ENCODE data around the gene QPCTL.
A peak's percentile ranks its signal among the peaks of the same experiment; 100 is the strongest.

QPCTL gene

GRCh38 chr19:45729800-45730290, 37.4 kb downstream of the QPCTL start:
- H3K4me3 ChIP-seq (ENCODE audit: low read depth, low read length) = peak overlapping the region; percentile 83
- TF ChIP-seq CTCF (IDR thresholded peaks at IDR 0.05; ENCODE audit: borderline replicate concordance, insufficient read depth, low read depth, low read length) = no peak

GRCh38 chr19:45730368-45731288, 38.2 kb downstream of the QPCTL start, which contains the start of gene FBXO46:
Gene FBXO46, minus strand, starts transcription at chr19:45730896. Its CDS starts 17,401 bp downstream, at chr19:45713495.
- 0 out of 2 replicates have a peak, but pooled peaks have one; percentile 21 for TF ChIP-seq CTCF (IDR thresholded peaks at IDR 0.05; ENCODE audit: borderline replicate concordance, insufficient read depth, low read depth, low read length)
- H3K4me3 ChIP-seq (ENCODE audit: low read depth, low read length) = peak within 1 kb of the TSS; percentile 83

- TF ChIP-seq CTCF (IDR thresholded peaks at IDR 0.05; ENCODE audit: borderline replicate concordance, insufficient read depth, low read depth, low read length) = no peak
- H3K4me3 ChIP-seq (ENCODE audit: low read depth, low read length) = no peak within 1 kb of the TSS
These were observed 40.8 kb downstream of the QPCTL start, which contains the start of gene MEIOSIN for GRCh38 chr19:45733160-45733810. Gene MEIOSIN, plus strand, starts transcription at chr19:45733439. Its CDS starts 1,938 bp downstream, at chr19:45735377.

GRCh38 chr19:45739498-45740439, 47.3 kb downstream of the QPCTL start:
- H3K4me3 ChIP-seq (ENCODE audit: low read depth, low read length) = no peak overlapping the region
- TF ChIP-seq CTCF (IDR thresholded peaks at IDR 0.05; ENCODE audit: borderline replicate concordance, insufficient read depth, low read depth, low read length) = no peak

GRCh38 chr19:45742969-45743368, 50.5 kb downstream of the QPCTL start:
- no peak overlapping the region for H3K4me3 ChIP-seq (ENCODE audit: low read depth, low read length)
- TF ChIP-seq CTCF (IDR thresholded peaks at IDR 0.05; ENCODE audit: borderline replicate concordance, insufficient read depth, low read depth, low read length) = no peak

GRCh38 chr19:45745606-45746005, 53.1 kb downstream of the QPCTL start:
- no peak for TF ChIP-seq CTCF (IDR thresholded peaks at IDR 0.05; ENCODE audit: borderline replicate concordance, insufficient read depth, low read depth, low read length)
- H3K4me3 ChIP-seq (ENCODE audit: low read depth, low read length) = no peak overlapping the region
